GM20000 (cell line): Measurements from ENCODE around the gene FAM83D.

Experiments used
- DNase-seq: peaks from one replicate; pipeline ENCODE4 v3.0.0; 2012; ENCODE audit warnings: low spot score
- TF ChIP-seq, protein P1 (sequence below): IDR thresholded peaks from 2 replicates; pipeline ENCODE4 v1.5.1; 2012; ENCODE audit warnings: mild to moderate bottlenecking, control low read depth; ENCODE audit errors: extremely low read depth, missing control alignments

FAM83D gene

GRCh38 chr20:38915355-38915754 is 10.9 kb upstream of the FAM83D start:
- DNase-seq, result no peak
- TF ChIP-seq, protein P1, sequence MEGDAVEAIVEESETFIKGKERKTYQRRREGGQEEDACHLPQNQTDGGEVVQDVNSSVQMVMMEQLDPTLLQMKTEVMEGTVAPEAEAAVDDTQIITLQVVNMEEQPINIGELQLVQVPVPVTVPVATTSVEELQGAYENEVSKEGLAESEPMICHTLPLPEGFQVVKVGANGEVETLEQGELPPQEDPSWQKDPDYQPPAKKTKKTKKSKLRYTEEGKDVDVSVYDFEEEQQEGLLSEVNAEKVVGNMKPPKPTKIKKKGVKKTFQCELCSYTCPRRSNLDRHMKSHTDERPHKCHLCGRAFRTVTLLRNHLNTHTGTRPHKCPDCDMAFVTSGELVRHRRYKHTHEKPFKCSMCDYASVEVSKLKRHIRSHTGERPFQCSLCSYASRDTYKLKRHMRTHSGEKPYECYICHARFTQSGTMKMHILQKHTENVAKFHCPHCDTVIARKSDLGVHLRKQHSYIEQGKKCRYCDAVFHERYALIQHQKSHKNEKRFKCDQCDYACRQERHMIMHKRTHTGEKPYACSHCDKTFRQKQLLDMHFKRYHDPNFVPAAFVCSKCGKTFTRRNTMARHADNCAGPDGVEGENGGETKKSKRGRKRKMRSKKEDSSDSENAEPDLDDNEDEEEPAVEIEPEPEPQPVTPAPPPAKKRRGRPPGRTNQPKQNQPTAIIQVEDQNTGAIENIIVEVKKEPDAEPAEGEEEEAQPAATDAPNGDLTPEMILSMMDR, result no peak

- DNase-seq, result no peak
- TF ChIP-seq, protein P1, result no peak
Observed at GRCh38 chr20:38917657-38918056, 8.6 kb upstream of the FAM83D start.

- no peak for DNase-seq
- TF ChIP-seq, protein P1, result no peak
Observed at GRCh38 chr20:38918172-38918571, 8.0 kb upstream of the FAM83D start.

GRCh38 chr20:38919683-38920082 is 6.5 kb upstream of the FAM83D start:
- DNase-seq, result no peak
- TF ChIP-seq, protein P1, result no peak

- DNase-seq, result no peak
- TF ChIP-seq, protein P1, result no peak
Observed at GRCh38 chr20:38920411-38920810, 5.8 kb upstream of the FAM83D start.

GRCh38 chr20:38920851-38921250 is 5.4 kb upstream of the FAM83D start:
- TF ChIP-seq, protein P1, result no peak
- no peak for DNase-seq

DNA sequence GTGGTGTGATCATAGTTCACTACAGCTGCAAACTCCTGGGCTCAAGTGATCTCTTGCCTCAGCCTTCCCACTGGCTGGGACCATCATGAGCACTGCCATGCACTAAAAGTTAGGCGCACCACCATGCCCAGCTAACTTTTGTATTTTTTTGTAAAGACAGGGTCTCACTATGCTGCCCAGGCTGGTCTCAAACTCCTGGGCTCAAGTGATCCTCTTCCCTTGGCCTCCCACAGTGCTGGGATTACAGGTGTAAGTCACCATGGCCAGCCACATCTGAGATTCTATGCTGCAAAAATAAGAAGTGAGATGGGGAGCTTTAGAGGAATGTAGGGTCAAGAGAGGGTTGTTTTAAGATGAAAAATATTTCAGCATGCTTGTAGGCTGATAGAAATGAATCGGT is 1.5 kb upstream of the FAM83D start:
- DNase-seq, result no peak

More for the DNA sequence above, 1.5 kb upstream of the FAM83D start:
- TF ChIP-seq, protein P1, result no peak
